ENCODE data around the gene AFF3.

AFF3 gene

DNA sequence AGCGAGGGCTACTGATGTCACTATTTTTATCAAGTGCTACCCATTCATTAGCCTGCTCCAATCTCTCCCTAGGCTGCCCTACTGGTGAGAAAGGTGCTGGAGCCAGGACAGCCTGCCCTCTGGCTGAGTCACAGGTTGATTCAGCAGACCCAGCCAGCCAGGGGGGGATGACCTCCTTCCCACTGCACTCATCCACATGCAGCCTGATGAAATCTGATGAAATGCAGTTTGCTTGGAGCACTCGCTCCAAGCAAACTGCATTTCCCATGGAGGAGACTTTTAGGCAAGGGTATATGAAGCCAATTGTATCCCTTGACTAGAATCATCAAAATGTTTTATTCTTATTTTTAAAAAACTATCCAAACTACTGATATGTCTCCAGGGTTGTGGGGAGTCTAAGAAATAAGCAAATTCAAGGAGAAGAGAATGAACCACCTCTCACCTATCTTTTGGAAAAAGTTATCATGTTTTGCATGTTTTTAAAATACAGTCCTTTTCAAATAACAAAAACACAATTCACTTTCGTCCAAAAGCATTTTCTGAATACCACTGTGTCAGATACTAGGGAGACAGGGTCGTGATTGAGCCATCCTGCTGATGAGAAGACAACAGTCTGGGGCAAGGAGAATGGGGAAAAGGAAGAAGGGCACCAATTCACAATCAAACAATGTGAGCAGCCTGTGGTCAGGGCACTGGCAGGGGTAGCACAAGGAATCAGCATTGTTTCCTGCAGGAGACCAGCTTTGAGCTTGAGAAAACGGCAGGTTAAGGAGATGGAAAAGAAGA lies 128.3 kb downstream of the AFF3 start:
- H3K27ac ChIP-seq (ENCODE audit: low read length): no peak overlapping the region
- DNase-seq: no peak
- H3F3A ChIP-seq (ENCODE audit: insufficient read depth, low read length): no peaks in the 10 kb centered on the region
- no peak overlapping the region for H2AFZ ChIP-seq (ENCODE audit: low read length)
- no peaks in the 10 kb centered on the region for H3K79me2 ChIP-seq (ENCODE audit: low read length)
- no peaks in the 10 kb centered on the region for H3K36me3 ChIP-seq (replicated peaks; ENCODE audit: insufficient read depth, low read length)
- no peaks in the 10 kb centered on the region for H3K4me1 ChIP-seq (ENCODE audit: low read length)
- H4K20me1 ChIP-seq (ENCODE audit: insufficient read depth, low read length): no peaks in the 10 kb centered on the region
- H3K4me2 ChIP-seq (ENCODE audit: low read depth, low read length): no peak overlapping the region
- H3K4me3 ChIP-seq (ENCODE audit: low read length): no peak overlapping the region
- H3K9ac ChIP-seq (ENCODE audit: low read length): no peak overlapping the region
- no peaks in the 10 kb centered on the region for H3K27me3 ChIP-seq (replicated peaks; ENCODE audit: insufficient read depth, low read length)
- TF ChIP-seq, protein P1, sequence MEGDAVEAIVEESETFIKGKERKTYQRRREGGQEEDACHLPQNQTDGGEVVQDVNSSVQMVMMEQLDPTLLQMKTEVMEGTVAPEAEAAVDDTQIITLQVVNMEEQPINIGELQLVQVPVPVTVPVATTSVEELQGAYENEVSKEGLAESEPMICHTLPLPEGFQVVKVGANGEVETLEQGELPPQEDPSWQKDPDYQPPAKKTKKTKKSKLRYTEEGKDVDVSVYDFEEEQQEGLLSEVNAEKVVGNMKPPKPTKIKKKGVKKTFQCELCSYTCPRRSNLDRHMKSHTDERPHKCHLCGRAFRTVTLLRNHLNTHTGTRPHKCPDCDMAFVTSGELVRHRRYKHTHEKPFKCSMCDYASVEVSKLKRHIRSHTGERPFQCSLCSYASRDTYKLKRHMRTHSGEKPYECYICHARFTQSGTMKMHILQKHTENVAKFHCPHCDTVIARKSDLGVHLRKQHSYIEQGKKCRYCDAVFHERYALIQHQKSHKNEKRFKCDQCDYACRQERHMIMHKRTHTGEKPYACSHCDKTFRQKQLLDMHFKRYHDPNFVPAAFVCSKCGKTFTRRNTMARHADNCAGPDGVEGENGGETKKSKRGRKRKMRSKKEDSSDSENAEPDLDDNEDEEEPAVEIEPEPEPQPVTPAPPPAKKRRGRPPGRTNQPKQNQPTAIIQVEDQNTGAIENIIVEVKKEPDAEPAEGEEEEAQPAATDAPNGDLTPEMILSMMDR (IDR thresholded peaks at IDR 0.05; ENCODE audit: low read length): no peak
- TF ChIP-seq EZH2phosphoT487 (IDR thresholded peaks at IDR 0.05; ENCODE audit: low read length) (no peak), EZH2 (optimal IDR thresholded peaks at IDR 0.05; ENCODE audit: low read depth, low read length) (no peak)
- no peaks in the 10 kb centered on the region for H3K9me3 ChIP-seq (replicated peaks; ENCODE audit: insufficient read depth, low read length)
- H3K9me2 ChIP-seq (replicated peaks; ENCODE audit: insufficient read depth, low read length): no peaks in the 10 kb centered on the region

DNA sequence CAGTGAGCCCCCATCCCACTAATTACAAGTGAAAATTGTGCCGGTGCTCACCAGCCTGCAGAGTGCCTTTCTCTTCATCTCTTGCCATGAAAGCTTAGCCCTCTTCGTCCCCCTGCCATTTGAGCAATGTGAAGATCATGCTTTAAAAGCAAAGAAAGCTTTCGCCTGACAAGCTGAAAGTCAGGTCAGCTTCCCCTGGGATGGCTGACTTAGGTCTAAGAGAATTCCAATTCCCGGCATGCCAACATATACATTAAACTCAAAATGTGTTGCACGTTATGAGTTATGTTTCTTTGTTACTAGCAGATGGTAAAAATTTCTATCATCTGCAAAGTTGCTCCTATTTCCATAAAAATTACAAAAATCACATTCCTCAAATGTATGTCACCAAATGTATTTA lies 129.8 kb downstream of the AFF3 start:
- H2AFZ ChIP-seq (ENCODE audit: low read length): no peak overlapping the region
- no peaks in the 10 kb centered on the region for H3K79me2 ChIP-seq (ENCODE audit: low read length)
- TF ChIP-seq EZH2phosphoT487 (IDR thresholded peaks at IDR 0.05; ENCODE audit: low read length) (no peak), EZH2 (optimal IDR thresholded peaks at IDR 0.05; ENCODE audit: low read depth, low read length) (no peak)
- no peaks in the 10 kb centered on the region for H3F3A ChIP-seq (ENCODE audit: insufficient read depth, low read length)
- H3K4me2 ChIP-seq (ENCODE audit: low read depth, low read length): no peak overlapping the region
- no peaks in the 10 kb centered on the region for H3K9me3 ChIP-seq (replicated peaks; ENCODE audit: insufficient read depth, low read length)
- H4K20me1 ChIP-seq (ENCODE audit: insufficient read depth, low read length): no peaks in the 10 kb centered on the region
- H3K27me3 ChIP-seq (replicated peaks; ENCODE audit: insufficient read depth, low read length): no peaks in the 10 kb centered on the region
- no peak overlapping the region for H3K27ac ChIP-seq (ENCODE audit: low read length)
- no peak overlapping the region for H3K4me3 ChIP-seq (ENCODE audit: low read length)
- no peaks in the 10 kb centered on the region for H3K36me3 ChIP-seq (replicated peaks; ENCODE audit: insufficient read depth, low read length)
- no peak for DNase-seq
- H3K9me2 ChIP-seq (replicated peaks; ENCODE audit: insufficient read depth, low read length): no peaks in the 10 kb centered on the region
- no peak overlapping the region for H3K9ac ChIP-seq (ENCODE audit: low read length)
- no peaks in the 10 kb centered on the region for H3K4me1 ChIP-seq (ENCODE audit: low read length)

DNA sequence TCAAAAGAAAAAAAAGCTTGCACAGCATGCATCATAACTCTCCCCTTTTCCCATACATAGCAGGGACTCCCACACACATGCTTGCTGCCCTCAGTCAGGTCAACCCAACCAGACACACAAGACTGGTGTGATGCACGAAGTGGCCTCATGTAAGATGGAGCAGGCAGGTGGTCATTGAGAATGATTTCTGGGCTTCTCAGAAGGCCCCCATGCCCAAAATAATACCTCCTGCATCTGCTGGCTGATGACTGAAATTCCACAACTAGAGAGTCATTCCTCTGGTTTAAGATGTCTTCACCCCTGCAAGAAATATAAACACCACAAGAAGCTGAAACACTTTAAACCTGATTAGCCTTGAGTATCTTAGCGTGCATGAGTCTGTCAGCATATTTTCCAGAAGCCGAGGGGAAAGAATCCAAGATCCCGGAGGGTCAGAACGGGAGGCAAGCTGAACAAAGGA lies 131.1 kb downstream of the AFF3 start:
- no peaks in the 10 kb centered on the region for H4K20me1 ChIP-seq (ENCODE audit: insufficient read depth, low read length)
- TF ChIP-seq, protein P1 (IDR thresholded peaks at IDR 0.05; ENCODE audit: low read length): no peak
- TF ChIP-seq EZH2 (optimal IDR thresholded peaks at IDR 0.05; ENCODE audit: low read depth, low read length): no peak
- no peak for TF ChIP-seq EZH2phosphoT487 (IDR thresholded peaks at IDR 0.05; ENCODE audit: low read length)
- H3K27ac ChIP-seq (ENCODE audit: low read length): no peak overlapping the region
- H3F3A ChIP-seq (ENCODE audit: insufficient read depth, low read length): no peaks in the 10 kb centered on the region
- H3K4me3 ChIP-seq (ENCODE audit: low read length): no peak overlapping the region
- H3K9me3 ChIP-seq (replicated peaks; ENCODE audit: insufficient read depth, low read length): no peaks in the 10 kb centered on the region
- no peak overlapping the region for H2AFZ ChIP-seq (ENCODE audit: low read length)
- no peaks in the 10 kb centered on the region for H3K79me2 ChIP-seq (ENCODE audit: low read length)
- no peak overlapping the region for H3K9ac ChIP-seq (ENCODE audit: low read length)
- no peaks in the 10 kb centered on the region for H3K36me3 ChIP-seq (replicated peaks; ENCODE audit: insufficient read depth, low read length)
- no peak overlapping the region for H3K4me2 ChIP-seq (ENCODE audit: low read depth, low read length)
- DNase-seq: no peak
- no peaks in the 10 kb centered on the region for H3K27me3 ChIP-seq (replicated peaks; ENCODE audit: insufficient read depth, low read length)
- no peaks in the 10 kb centered on the region for H3K9me2 ChIP-seq (replicated peaks; ENCODE audit: insufficient read depth, low read length)
- H3K4me1 ChIP-seq (ENCODE audit: low read length): no peaks in the 10 kb centered on the region

DNA sequence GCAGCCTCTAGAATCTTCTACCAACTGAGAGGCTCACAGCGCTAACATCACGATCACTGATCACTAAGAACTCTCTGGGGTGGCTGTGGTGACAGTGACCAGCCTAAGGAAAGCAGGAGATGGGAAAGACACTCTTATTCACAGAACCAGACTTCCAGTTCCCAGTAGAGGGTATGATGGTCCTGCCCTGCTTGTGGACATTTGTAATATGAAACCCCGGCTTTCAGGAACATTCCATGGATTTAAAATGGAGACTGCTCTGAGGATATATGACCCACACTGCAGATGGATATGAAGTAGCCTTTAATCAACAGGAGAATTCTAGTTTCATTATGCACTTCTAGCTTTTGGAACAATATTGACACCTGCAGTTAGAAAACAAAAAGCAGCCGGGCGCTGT lies 131.8 kb downstream of the AFF3 start:
- no peaks in the 10 kb centered on the region for H3K36me3 ChIP-seq (replicated peaks; ENCODE audit: insufficient read depth, low read length)
- no peaks in the 10 kb centered on the region for H3K79me2 ChIP-seq (ENCODE audit: low read length)
- no peak overlapping the region for H3K27ac ChIP-seq (ENCODE audit: low read length)
- H3K27me3 ChIP-seq (replicated peaks; ENCODE audit: insufficient read depth, low read length): no peaks in the 10 kb centered on the region
- no peaks in the 10 kb centered on the region for H3K4me1 ChIP-seq (ENCODE audit: low read length)
- no peaks in the 10 kb centered on the region for H3K9me3 ChIP-seq (replicated peaks; ENCODE audit: insufficient read depth, low read length)
- no peak for TF ChIP-seq EZH2phosphoT487 (IDR thresholded peaks at IDR 0.05; ENCODE audit: low read length)
- TF ChIP-seq, protein P1 (IDR thresholded peaks at IDR 0.05; ENCODE audit: low read length): no peak
- no peak for TF ChIP-seq EZH2 (optimal IDR thresholded peaks at IDR 0.05; ENCODE audit: low read depth, low read length)
- no peaks in the 10 kb centered on the region for H3K9me2 ChIP-seq (replicated peaks; ENCODE audit: insufficient read depth, low read length)
- no peak overlapping the region for H3K9ac ChIP-seq (ENCODE audit: low read length)
- H4K20me1 ChIP-seq (ENCODE audit: insufficient read depth, low read length): no peaks in the 10 kb centered on the region
- no peak overlapping the region for H2AFZ ChIP-seq (ENCODE audit: low read length)
- DNase-seq: no peak
- H3F3A ChIP-seq (ENCODE audit: insufficient read depth, low read length): no peaks in the 10 kb centered on the region
- H3K4me2 ChIP-seq (ENCODE audit: low read depth, low read length): no peak overlapping the region
- no peak overlapping the region for H3K4me3 ChIP-seq (ENCODE audit: low read length)
